Skeletal muscle tissue (tissue), 4 donors: ENCODE data around the gene PLEKHF1. TPM values are rescaled to one million over a fixed set of nuclear protein-coding genes. Genes with fewer than 3 reads are reported as not detected.

ENCODE experiments used
- H3K27ac ChIP-seq: one replicate; pipeline ENCODE4 v1.7.0; 2013; ENCODE audit warnings: mild to moderate bottlenecking, low read depth, low read length, inconsistent platforms
- H3K27me3 ChIP-seq, 3 donors: one replicate each; pipeline ENCODE4 v1.7.0; 2013; ENCODE audit warnings: low read length in 3 of 3; ENCODE audit not compliant: control insufficient read depth in 3 of 3, insufficient read depth in 3 of 3
- H3K36me3 ChIP-seq, 3 donors: one replicate each; pipeline ENCODE4 v1.7.0; 2013; ENCODE audit warnings: low read length in 3 of 3; ENCODE audit not compliant: control insufficient read depth in 3 of 3, insufficient read depth in 3 of 3
- H3K4me1 ChIP-seq, 3 donors: one replicate each; pipeline ENCODE4 v1.7.0; 2013; ENCODE audit warnings: low read length in 3 of 3, mild to moderate bottlenecking in 3 of 3; ENCODE audit not compliant: control insufficient read depth in 3 of 3, insufficient read depth in 3 of 3
- H3K4me3 ChIP-seq, 3 donors: one replicate each; pipeline ENCODE4 v1.7.0; 2013; ENCODE audit warnings: low read length in 3 of 3
- H3K9ac ChIP-seq, 3 donors: one replicate each; pipeline ENCODE4 v1.7.0; 2013; ENCODE audit warnings: low read length in 3 of 3, mild to moderate bottlenecking in 3 of 3, moderate library complexity in 2 of 3, low read depth in 1 of 3
- H3K9me3 ChIP-seq, 3 donors: one replicate each; pipeline ENCODE4 v1.7.0; 2013; ENCODE audit warnings: low read length in 3 of 3; ENCODE audit not compliant: control insufficient read depth in 3 of 3
- total RNA-seq: library from RNA; depleted of rRNA; stranded (reverse); fragments of >200 nt; gene quantifications from one replicate; pipeline ENCODE4 v1.2.3, GENCODE V29; 2014
- donor health status: Osteomylitis.

PLEKHF1 gene, protein sequence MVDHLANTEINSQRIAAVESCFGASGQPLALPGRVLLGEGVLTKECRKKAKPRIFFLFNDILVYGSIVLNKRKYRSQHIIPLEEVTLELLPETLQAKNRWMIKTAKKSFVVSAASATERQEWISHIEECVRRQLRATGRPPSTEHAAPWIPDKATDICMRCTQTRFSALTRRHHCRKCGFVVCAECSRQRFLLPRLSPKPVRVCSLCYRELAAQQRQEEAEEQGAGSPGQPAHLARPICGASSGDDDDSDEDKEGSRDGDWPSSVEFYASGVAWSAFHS
- 16.7 TPM for total RNA-seq

GRCh38 chr19:29665215-29665825 is at the start of gene PLEKHF1:
TSS of gene PLEKHF1 (plus strand) at chr19:29665461. CDS start at chr19:29673840, 8,379 bp downstream.
- Histone ChIP-seq H3K36me3 (peaks cover 3 to 10% (median 5%) of the 10 kb centered on the region in 3 donors), H3K4me1 (peaks cover 62 to 75% (median 62%) of the 10 kb centered on the region in 3 donors), H3K4me3 (peak within 1 kb of the TSS; percentile 86 to 93 (median 89)), H3K27me3 (no peaks in the 10 kb centered on the region), H3K9ac (peak within 1 kb of the TSS; percentile 84 to 95 (median 90)), H3K9me3 (no peaks in the 10 kb centered on the region), H3K27ac (peak within 1 kb of the TSS; percentile 84)

- Histone ChIP-seq H3K27ac (no peak overlapping the region), H3K36me3 (peaks cover 50 to 54% (median 51%) of the 10 kb centered on the region in 3 donors)
These were observed 49.3 kb upstream of the PLEKHF1 start for GRCh38 chr19:29615891-29616425.

DNA sequence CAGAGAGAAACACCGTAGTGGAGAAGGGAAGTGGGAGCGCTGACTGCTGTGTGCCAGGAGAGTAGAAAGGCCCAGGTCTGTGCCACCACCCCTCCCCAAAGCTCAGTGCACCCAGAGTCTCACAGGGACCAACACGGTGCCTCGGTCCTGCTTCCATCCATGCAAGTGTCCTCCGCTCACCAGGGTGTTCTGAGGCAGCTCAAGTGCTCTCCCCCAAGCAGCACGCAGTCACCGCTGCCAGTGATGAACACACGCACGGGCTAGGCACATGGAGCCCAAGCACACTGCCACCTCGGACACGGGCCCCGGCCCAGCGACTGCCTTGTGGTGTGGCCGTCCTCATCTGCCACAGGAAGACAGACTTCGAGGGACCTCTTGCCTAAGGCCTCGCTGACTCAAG is 48.7 kb upstream of the PLEKHF1 start:
- Histone ChIP-seq H3K9ac (no peak overlapping the region), H3K4me1 (no peaks in the 10 kb centered on the region), H3K27ac (no peak overlapping the region), H3K36me3 (peaks cover 46 to 48% (median 46%) of the 10 kb centered on the region in 3 donors), H3K27me3 (peaks cover 3 to 15% (median 12%) of the 10 kb centered on the region in 3 donors), H3K4me3 (no peak overlapping the region), H3K9me3 (no peaks in the 10 kb centered on the region)

More at GRCh38 chr19:29615891-29616425, 49.3 kb upstream of the PLEKHF1 start:
- peaks cover 0 to 11% (median 6%) of the 10 kb centered on the region in 3 donors for H3K27me3 ChIP-seq
- no peak overlapping the region for H3K4me3 ChIP-seq
- H3K9me3 ChIP-seq: no peaks in the 10 kb centered on the region
- no peak overlapping the region for H3K9ac ChIP-seq
- H3K4me1 ChIP-seq: peaks cover 0 to under 1% (median 0%) of the 10 kb centered on the region in 3 donors

GRCh38 chr19:29617366-29618266 is 47.6 kb upstream of the PLEKHF1 start:
- H3K36me3 ChIP-seq: peaks cover 35 to 38% (median 35%) of the 10 kb centered on the region in 3 donors
- no peak overlapping the region for H3K4me3 ChIP-seq
- H3K27ac ChIP-seq: no peak overlapping the region
- peaks cover 0 to 4% (median 0%) of the 10 kb centered on the region in 3 donors for H3K4me1 ChIP-seq
- H3K27me3 ChIP-seq: peaks cover 3 to 17% (median 15%) of the 10 kb centered on the region in 3 donors
- H3K9me3 ChIP-seq: no peaks in the 10 kb centered on the region
- peak overlapping the region in 1 of 3 donors; percentile 33 for H3K9ac ChIP-seq

- Histone ChIP-seq H3K27me3 (peaks cover 3 to 17% (median 15%) of the 10 kb centered on the region in 3 donors), H3K4me1 (peaks cover 0 to 4% (median 0%) of the 10 kb centered on the region in 3 donors), H3K4me3 (no peak overlapping the region), H3K9me3 (no peaks in the 10 kb centered on the region), H3K9ac (no peak overlapping the region), H3K27ac (no peak overlapping the region), H3K36me3 (peaks cover 27 to 30% (median 27%) of the 10 kb centered on the region in 3 donors)
These were observed 46.8 kb upstream of the PLEKHF1 start for GRCh38 chr19:29618434-29618833.

- H3K27me3 ChIP-seq: peaks cover 3 to 17% (median 15%) of the 10 kb centered on the region in 3 donors
- peaks cover 22 to 26% (median 23%) of the 10 kb centered on the region in 3 donors for H3K36me3 ChIP-seq
- H3K27ac ChIP-seq: no peak overlapping the region
- no peak overlapping the region for H3K9ac ChIP-seq
- no peaks in the 10 kb centered on the region for H3K9me3 ChIP-seq
- peaks cover 0 to 4% (median 0%) of the 10 kb centered on the region in 3 donors for H3K4me1 ChIP-seq
- no peak overlapping the region for H3K4me3 ChIP-seq
These were observed 46.4 kb upstream of the PLEKHF1 start for GRCh38 chr19:29618871-29619270.

DNA sequence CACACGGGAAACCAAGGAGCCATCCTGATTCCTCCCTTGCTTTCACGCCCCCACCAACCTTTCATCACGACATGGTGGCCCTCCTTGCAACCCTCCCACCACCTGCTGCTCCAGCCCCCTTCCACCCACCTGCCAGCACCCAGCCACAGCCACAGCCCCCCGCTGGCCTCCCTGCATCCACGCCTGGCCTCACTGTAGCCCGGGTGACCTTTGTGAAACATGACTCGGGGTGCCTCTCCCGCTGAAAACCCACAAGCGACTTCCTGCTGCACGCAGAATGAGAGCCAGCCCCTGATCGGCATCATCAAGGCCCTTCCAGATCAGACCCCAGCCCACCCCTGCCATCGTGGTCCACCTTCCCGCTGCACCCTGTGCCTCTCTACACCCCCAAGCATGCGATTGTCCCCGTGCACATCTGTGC is 44.3 kb upstream of the PLEKHF1 start:
- Histone ChIP-seq H3K36me3 (peaks cover 9 to 10% (median 9%) of the 10 kb centered on the region in 3 donors), H3K27me3 (peaks cover 3 to 17% (median 15%) of the 10 kb centered on the region in 3 donors), H3K27ac (no peak overlapping the region), H3K4me3 (no peak overlapping the region), H3K9ac (no peak overlapping the region), H3K4me1 (peaks cover 0 to 4% (median 0%) of the 10 kb centered on the region in 3 donors), H3K9me3 (no peaks in the 10 kb centered on the region)

GRCh38 chr19:29622166-29623070 is 42.8 kb upstream of the PLEKHF1 start:
- H3K4me3 ChIP-seq: no peak overlapping the region
- H3K9me3 ChIP-seq: no peaks in the 10 kb centered on the region
- H3K36me3 ChIP-seq: no peaks in the 10 kb centered on the region
- peak overlapping the region in 1 of 3 donors; percentile 45 for H3K9ac ChIP-seq
- H3K27ac ChIP-seq: no peak overlapping the region
- peaks cover 3 to 17% (median 15%) of the 10 kb centered on the region in 3 donors for H3K27me3 ChIP-seq
- peaks cover 0 to 4% (median 0%) of the 10 kb centered on the region in 3 donors for H3K4me1 ChIP-seq
